Hepatocyte (in vitro differentiated cells): Measurements from ENCODE around the gene NTNG1. TPM values are rescaled to one million over a fixed set of nuclear protein-coding genes. Genes with fewer than 3 reads are reported as not detected.

Source experiments
- DNase-seq: peaks from one replicate; pipeline ENCODE4 v3.0.0-alpha.2; 2016; ENCODE audit warnings: low spot score
- H2AFZ ChIP-seq: fragments of 200-600 bp; sonication (generic); 2 replicates; pipeline ENCODE4 v1.6.0; 2016; ENCODE audit warnings: antibody characterized with exemption, mild to moderate bottlenecking
- H3K27ac ChIP-seq: fragments of 200-600 bp; sonication (generic); 2 replicates; pipeline ENCODE4 v1.5.1; 2016; ENCODE audit warnings: mild to moderate bottlenecking
- H3K27me3 ChIP-seq: fragments of 200-600 bp; sonication (generic); 2 replicates; pipeline ENCODE4 v1.6.1; 2016
- H3K36me3 ChIP-seq: fragments of 200-600 bp; sonication (generic); replicated peaks from 2 replicates; pipeline ENCODE4 v1.5.1; 2016; ENCODE audit warnings: low read depth; ENCODE audit not compliant: insufficient read depth
- H3K4me1 ChIP-seq: fragments of 200-600 bp; sonication (generic); 2 replicates; pipeline ENCODE4 v1.5.1; 2016; ENCODE audit warnings: mild to moderate bottlenecking, moderate library complexity; ENCODE audit not compliant: insufficient read depth
- H3K4me2 ChIP-seq: fragments of 200-600 bp; sonication (generic); 2 replicates; pipeline ENCODE4 v1.6.0; 2016
- H3K4me3 ChIP-seq: fragments of 200-600 bp; sonication (generic); 2 replicates; pipeline ENCODE4 v1.5.1; 2016; ENCODE audit warnings: mild to moderate bottlenecking
- H3K79me2 ChIP-seq: fragments of 200-600 bp; sonication (generic); 2 replicates; pipeline ENCODE4 v1.6.0; 2017; ENCODE audit warnings: mild to moderate bottlenecking
- H3K9me2 ChIP-seq: fragments of 200-600 bp; sonication (generic); replicated peaks from 2 replicates; pipeline ENCODE4 v1.6.0; 2017; ENCODE audit warnings: mild to moderate bottlenecking; ENCODE audit not compliant: insufficient read depth
- H3K9me3 ChIP-seq: fragments of 200-600 bp; sonication (generic); 2 replicates; pipeline ENCODE4 v1.5.1; 2016; ENCODE audit warnings: low read depth, mild to moderate bottlenecking
- H4K20me1 ChIP-seq: fragments of 200-600 bp; sonication (generic); 2 replicates; pipeline ENCODE4 v1.6.0; 2016; ENCODE audit warnings: mild to moderate bottlenecking; ENCODE audit not compliant: insufficient read depth, poor library complexity, severe bottlenecking
- EZH2 ChIP-seq: fragments of 200-600 bp; sonication (generic); IDR thresholded peaks from 2 replicates; pipeline ENCODE4 v1.6.1; 2016; ENCODE audit warnings: antibody characterized with exemption, mild to moderate bottlenecking, borderline replicate concordance
- EZH2phosphoT487 ChIP-seq: fragments of 200-600 bp; sonication (generic); IDR thresholded peaks from one replicate; pipeline ENCODE4 v1.6.1; 2018; ENCODE audit warnings: antibody characterized with exemption, mild to moderate bottlenecking, low read depth, moderate library complexity; ENCODE audit not compliant: unreplicated experiment, severe bottlenecking
- WGBS: methylation state at CpG from one replicate; pipeline ENCODE4 v1.1.6; 2016; ENCODE audit warnings: low lambda C conversion rate; ENCODE audit errors: missing lambda C conversion rate; 5-methylcytosine and 5-hydroxymethylcytosine counted together
- polyA plus RNA-seq: library from polyadenylated mRNA; unstranded; fragments of >200 nt; fragmentation: Nextera tagmentation; extraction: Ambion mirVana; gene quantifications from 2 replicates; pipeline ENCODE4 v1.2.1, GENCODE V29; 2016
- total RNA-seq: library from RNA; depleted of rRNA; stranded (reverse); fragments of >200 nt; gene quantifications from 2 replicates; pipeline ENCODE4 v1.2.3, GENCODE V29; 2014
- TF ChIP-seq, protein P1 (sequence below): fragments of 200-600 bp; sonication (generic); IDR thresholded peaks from 2 replicates; pipeline ENCODE4 v1.5.1; 2016; ENCODE audit warnings: antibody characterized with exemption, mild to moderate bottlenecking; ENCODE audit not compliant: poor library complexity

Gene NTNG1
- total and polyA plus RNA-seq, 2 experiments from 2014 or later: 1.4 to 3.9 TPM

DNA sequence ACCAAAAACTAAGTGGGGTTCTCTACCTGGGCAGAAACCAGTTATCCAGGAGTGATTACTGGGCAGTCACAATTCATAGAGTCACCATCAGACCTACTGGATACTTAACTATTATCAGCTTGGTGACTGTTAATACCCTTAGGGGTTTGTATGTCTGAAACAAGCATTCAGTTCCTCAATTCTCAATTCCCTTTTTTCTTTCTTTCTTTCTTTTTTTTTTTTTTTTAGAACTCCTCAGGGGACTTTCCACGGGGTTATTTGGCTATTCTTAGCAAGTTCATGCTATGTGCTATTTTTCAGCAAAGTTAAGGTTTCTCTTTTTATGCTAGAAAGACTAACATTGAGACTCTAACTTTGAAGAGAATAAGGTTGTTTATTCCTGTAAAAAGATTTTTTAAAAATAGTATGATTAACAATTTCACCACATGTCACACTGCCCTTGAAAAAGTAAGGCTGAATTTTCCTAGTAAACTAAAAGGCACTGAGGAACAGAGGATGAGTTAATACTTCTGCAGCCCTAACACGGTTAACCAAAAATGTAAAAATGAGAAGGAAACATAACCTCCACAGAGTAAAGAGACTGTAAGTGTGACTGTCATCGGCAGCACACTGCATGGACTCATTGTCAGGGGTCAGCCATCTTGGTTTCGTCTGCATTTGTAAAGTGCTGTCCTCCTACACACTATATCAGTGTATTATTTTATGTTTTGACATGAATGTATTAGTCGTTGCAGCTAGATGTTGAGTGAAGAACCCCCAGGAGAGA lies 310.2 kb downstream of the NTNG1 start:
- WGBS: 93% methylated on average over 5 of the region's 5 CpGs
- H3K36me3 ChIP-seq: no peaks in the 10 kb centered on the region
- H3K27ac ChIP-seq: no peak overlapping the region

GRCh38 chr1:107451715-107452114 lies 310.9 kb downstream of the NTNG1 start:
- no peak overlapping the region for H3K27ac ChIP-seq
- 93% methylated on average over 2 of the region's 2 CpGs for whole genome bisulfite sequencing

More for the DNA sequence above, 310.2 kb downstream of the NTNG1 start:
- no peak for TF ChIP-seq EZH2
- TF ChIP-seq EZH2phosphoT487: no peak
- TF ChIP-seq, protein P1, sequence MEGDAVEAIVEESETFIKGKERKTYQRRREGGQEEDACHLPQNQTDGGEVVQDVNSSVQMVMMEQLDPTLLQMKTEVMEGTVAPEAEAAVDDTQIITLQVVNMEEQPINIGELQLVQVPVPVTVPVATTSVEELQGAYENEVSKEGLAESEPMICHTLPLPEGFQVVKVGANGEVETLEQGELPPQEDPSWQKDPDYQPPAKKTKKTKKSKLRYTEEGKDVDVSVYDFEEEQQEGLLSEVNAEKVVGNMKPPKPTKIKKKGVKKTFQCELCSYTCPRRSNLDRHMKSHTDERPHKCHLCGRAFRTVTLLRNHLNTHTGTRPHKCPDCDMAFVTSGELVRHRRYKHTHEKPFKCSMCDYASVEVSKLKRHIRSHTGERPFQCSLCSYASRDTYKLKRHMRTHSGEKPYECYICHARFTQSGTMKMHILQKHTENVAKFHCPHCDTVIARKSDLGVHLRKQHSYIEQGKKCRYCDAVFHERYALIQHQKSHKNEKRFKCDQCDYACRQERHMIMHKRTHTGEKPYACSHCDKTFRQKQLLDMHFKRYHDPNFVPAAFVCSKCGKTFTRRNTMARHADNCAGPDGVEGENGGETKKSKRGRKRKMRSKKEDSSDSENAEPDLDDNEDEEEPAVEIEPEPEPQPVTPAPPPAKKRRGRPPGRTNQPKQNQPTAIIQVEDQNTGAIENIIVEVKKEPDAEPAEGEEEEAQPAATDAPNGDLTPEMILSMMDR: no peak
- no peaks in the 10 kb centered on the region for H3K79me2 ChIP-seq
- H3K9me2 ChIP-seq: no peaks in the 10 kb centered on the region
- H3K4me1 ChIP-seq: no peaks in the 10 kb centered on the region
- no peaks in the 10 kb centered on the region for H3K9me3 ChIP-seq
- no peaks in the 10 kb centered on the region for H4K20me1 ChIP-seq
- no peaks in the 10 kb centered on the region for H3K27me3 ChIP-seq
- H2AFZ ChIP-seq: no peak overlapping the region
- DNase-seq: no peak
- no peak overlapping the region for H3K4me3 ChIP-seq
- no peak overlapping the region for H3K4me2 ChIP-seq

DNA sequence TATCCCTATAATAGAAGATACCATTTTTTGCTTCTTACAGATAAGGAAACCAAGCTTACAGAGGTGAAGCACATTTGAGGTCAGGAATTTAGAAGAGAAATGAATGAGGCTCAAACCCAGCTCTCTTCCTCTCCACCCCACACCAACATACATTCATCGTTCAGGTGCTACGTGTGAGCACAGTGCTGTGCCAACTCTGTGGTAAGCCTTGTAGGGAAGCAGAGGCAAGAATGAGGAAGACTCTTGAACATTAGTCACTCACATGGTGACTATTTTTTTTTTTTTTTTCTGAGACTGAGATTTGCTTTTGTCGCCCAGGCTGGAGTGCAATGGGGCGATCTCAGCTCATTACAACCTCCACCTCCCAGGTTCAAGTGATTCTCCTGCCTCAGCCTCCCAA lies 314.0 kb downstream of the NTNG1 start:
- H3K4me3 ChIP-seq: no peak overlapping the region
- no peak overlapping the region for H3K27ac ChIP-seq
- no peaks in the 10 kb centered on the region for H3K4me1 ChIP-seq
- H3K4me2 ChIP-seq: no peak overlapping the region
- no peak overlapping the region for H2AFZ ChIP-seq
- no peaks in the 10 kb centered on the region for H3K9me3 ChIP-seq
- H3K9me2 ChIP-seq: no peaks in the 10 kb centered on the region
- WGBS: 87% methylated on average over 4 of the region's 4 CpGs
- no peaks in the 10 kb centered on the region for H4K20me1 ChIP-seq
- H3K36me3 ChIP-seq: no peaks in the 10 kb centered on the region
- TF ChIP-seq EZH2phosphoT487 (no peak), EZH2 (no peak)
- TF ChIP-seq, protein P1: no peak
- no peaks in the 10 kb centered on the region for H3K27me3 ChIP-seq
- H3K79me2 ChIP-seq: no peaks in the 10 kb centered on the region
- DNase-seq: no peak

More at GRCh38 chr1:107451715-107452114, 310.9 kb downstream of the NTNG1 start:
- Histone ChIP-seq H3K9me3 (no peaks in the 10 kb centered on the region), H3K27me3 (no peaks in the 10 kb centered on the region), H3K4me3 (no peak overlapping the region), H3K4me1 (no peaks in the 10 kb centered on the region), H3K4me2 (no peak overlapping the region), H3K9me2 (no peaks in the 10 kb centered on the region), H3K79me2 (no peaks in the 10 kb centered on the region), H3K36me3 (no peaks in the 10 kb centered on the region), H2AFZ (no peak overlapping the region), H4K20me1 (no peaks in the 10 kb centered on the region)
- TF ChIP-seq EZH2phosphoT487 (no peak), EZH2 (no peak)
- TF ChIP-seq, protein P1: no peak
- no peak for DNase-seq
